C4-2B (cell line): ENCODE data around the gene FYB2.

ENCODE experiments used
- CTCF ChIP-seq: fragments of 450-650 bp; conservative IDR thresholded peaks from 2 replicates; pipeline ENCODE4 v1.5.1; 2017; ENCODE audit warnings: mild to moderate bottlenecking
- ZFX ChIP-seq: fragments of 450-650 bp; IDR thresholded peaks from 2 replicates; pipeline ENCODE4 v1.6.1; 2017

GRCh38 chr1:56811331-56811730 lies 7.9 kb downstream of the FYB2 start:
- TF ChIP-seq CTCF (no peak), ZFX (no peak)
